ENCODE results near the gene EZR.

The EZR gene

GRCh38 chr6:158756126-158756525 lies 63.0 kb downstream of the EZR start:
- H3K27me3 ChIP-seq (ENCODE audit: control insufficient read depth in 1 of 2, insufficient read depth in 1 of 2, low read length in 2 of 2): no peaks in the 10 kb centered on the region
- no peak overlapping the region for H3K14ac ChIP-seq (ENCODE audit: low read length in 2 of 2)
- DNase-seq: no peak
- H3K79me1 ChIP-seq (replicated peaks; ENCODE audit: low read length, poor library complexity, severe bottlenecking): no peaks in the 10 kb centered on the region
- no peak overlapping the region for H3K23ac ChIP-seq (ENCODE audit: low read length in 2 of 2)
- H3K4me1 ChIP-seq (ENCODE audit: control insufficient read depth, insufficient read depth, low read depth, low read length): peaks cover 21% of the 10 kb centered on the region
- WGBS: 87% methylated on average over 9 of the region's 9 CpGs
- H2BK12ac ChIP-seq (ENCODE audit: low read length in 2 of 2): no peak overlapping the region
- no peak overlapping the region for H2BK120ac ChIP-seq (ENCODE audit: low read depth, low read length)
- H3K18ac ChIP-seq (ENCODE audit: low read depth in 1 of 2, low read length in 2 of 2): no peak overlapping the region
- H3K4ac ChIP-seq (ENCODE audit: low read depth in 1 of 2, low read length in 2 of 2): no peak overlapping the region
- no peak overlapping the region for H4K91ac ChIP-seq (ENCODE audit: low read length)
- no peak overlapping the region for H3K4me2 ChIP-seq (ENCODE audit: low read length, poor library complexity, severe bottlenecking)
- H3K36me3 ChIP-seq (ENCODE audit: control insufficient read depth in 1 of 2, insufficient read depth in 2 of 2, low read depth in 1 of 2, low read length in 2 of 2): no peaks in the 10 kb centered on the region
- no peak overlapping the region for H3K9ac ChIP-seq (ENCODE audit: low read length)
- no peak overlapping the region for H2AFZ ChIP-seq (ENCODE audit: low read depth, low read length)
- H3K4me3 ChIP-seq (ENCODE audit: insufficient read depth in 1 of 2, low read depth in 1 of 2, low read length in 2 of 2): no peak overlapping the region
- no peak overlapping the region for H4K8ac ChIP-seq (ENCODE audit: low read length)
- no peak overlapping the region for H2BK15ac ChIP-seq (ENCODE audit: low read depth, poor library complexity, severe bottlenecking)
- H2AK5ac ChIP-seq (ENCODE audit: low read length, severe bottlenecking): no peak overlapping the region
- no peaks in the 10 kb centered on the region for H3K9me3 ChIP-seq (ENCODE audit: control insufficient read depth, low read length)
- H3K27ac ChIP-seq (ENCODE audit: low read length, poor library complexity, severe bottlenecking): no peak overlapping the region
- no peak overlapping the region for H2BK5ac ChIP-seq (ENCODE audit: low read depth, low read length, poor library complexity, severe bottlenecking)

DNA sequence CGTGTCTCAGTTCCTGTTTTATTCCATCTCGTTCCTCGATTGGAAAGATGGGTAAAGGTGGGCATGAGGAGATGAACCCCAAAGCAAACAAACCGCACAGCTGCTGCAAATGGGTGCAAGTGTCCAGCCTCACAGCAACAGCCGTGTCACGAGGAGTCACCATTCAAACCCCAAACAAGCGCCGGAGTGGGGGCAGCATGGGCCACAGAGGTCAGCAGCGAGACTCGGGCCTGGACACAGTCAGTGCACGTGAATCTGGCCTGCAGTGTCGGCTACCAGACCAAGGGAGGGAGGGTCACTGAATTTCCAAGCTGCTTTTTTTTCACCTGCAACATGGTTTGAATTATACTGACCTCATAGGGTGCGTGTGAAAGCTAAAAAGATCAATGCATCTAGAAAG lies 63.5 kb downstream of the EZR start:
- Histone ChIP-seq H2BK15ac (ENCODE audit: low read depth, poor library complexity, severe bottlenecking) (no peak overlapping the region), H3K23ac (ENCODE audit: low read length in 2 of 2) (no peak overlapping the region), H4K8ac (ENCODE audit: low read length) (no peak overlapping the region), H3K4ac (ENCODE audit: low read depth in 1 of 2, low read length in 2 of 2) (no peak overlapping the region), H2BK5ac (ENCODE audit: low read depth, low read length, poor library complexity, severe bottlenecking) (no peak overlapping the region), H4K91ac (ENCODE audit: low read length) (no peak overlapping the region), H3K18ac (ENCODE audit: low read depth in 1 of 2, low read length in 2 of 2) (no peak overlapping the region), H3K36me3 (ENCODE audit: control insufficient read depth in 1 of 2, insufficient read depth in 2 of 2, low read depth in 1 of 2, low read length in 2 of 2) (no peaks in the 10 kb centered on the region), H3K27me3 (ENCODE audit: control insufficient read depth in 1 of 2, insufficient read depth in 1 of 2, low read length in 2 of 2) (no peaks in the 10 kb centered on the region), H3K79me1 (replicated peaks; ENCODE audit: low read length, poor library complexity, severe bottlenecking) (no peaks in the 10 kb centered on the region), H3K4me1 (ENCODE audit: control insufficient read depth, insufficient read depth, low read depth, low read length) (peaks cover 22% of the 10 kb centered on the region), H3K4me3 (ENCODE audit: insufficient read depth in 1 of 2, low read depth in 1 of 2, low read length in 2 of 2) (no peak overlapping the region), H2BK120ac (ENCODE audit: low read depth, low read length) (no peak overlapping the region), H3K9ac (ENCODE audit: low read length) (no peak overlapping the region), H3K4me2 (ENCODE audit: low read length, poor library complexity, severe bottlenecking) (no peak overlapping the region), H3K9me3 (ENCODE audit: control insufficient read depth, low read length) (no peaks in the 10 kb centered on the region), H3K14ac (ENCODE audit: low read length in 2 of 2) (no peak overlapping the region), H2BK12ac (ENCODE audit: low read length in 2 of 2) (no peak overlapping the region), H2AK5ac (ENCODE audit: low read length, severe bottlenecking) (no peak overlapping the region), H3K27ac (ENCODE audit: low read length, poor library complexity, severe bottlenecking) (no peak overlapping the region), H2AFZ (ENCODE audit: low read depth, low read length) (no peak overlapping the region)
- 87% methylated on average over 13 of the region's 13 CpGs for WGBS
- DNase-seq: no peak

GRCh38 chr6:158754738-158755137 lies 64.4 kb downstream of the EZR start:
- no peaks in the 10 kb centered on the region for H3K36me3 ChIP-seq (ENCODE audit: control insufficient read depth in 1 of 2, insufficient read depth in 2 of 2, low read depth in 1 of 2, low read length in 2 of 2)
- no peak overlapping the region for H3K4ac ChIP-seq (ENCODE audit: low read depth in 1 of 2, low read length in 2 of 2)
- H3K27me3 ChIP-seq (ENCODE audit: control insufficient read depth in 1 of 2, insufficient read depth in 1 of 2, low read length in 2 of 2): no peaks in the 10 kb centered on the region
- no peak overlapping the region for H4K91ac ChIP-seq (ENCODE audit: low read length)
- H2BK12ac ChIP-seq (ENCODE audit: low read length in 2 of 2): no peak overlapping the region
- no peak overlapping the region for H3K4me3 ChIP-seq (ENCODE audit: insufficient read depth in 1 of 2, low read depth in 1 of 2, low read length in 2 of 2)
- no peak overlapping the region for H2BK15ac ChIP-seq (ENCODE audit: low read depth, poor library complexity, severe bottlenecking)
- no peaks in the 10 kb centered on the region for H3K9me3 ChIP-seq (ENCODE audit: control insufficient read depth, low read length)
- no peak overlapping the region for H2BK5ac ChIP-seq (ENCODE audit: low read depth, low read length, poor library complexity, severe bottlenecking)
- H3K4me2 ChIP-seq (ENCODE audit: low read length, poor library complexity, severe bottlenecking): no peak overlapping the region
- H3K23ac ChIP-seq (ENCODE audit: low read length in 2 of 2): no peak overlapping the region
- no peak overlapping the region for H4K8ac ChIP-seq (ENCODE audit: low read length)
- H3K27ac ChIP-seq (ENCODE audit: low read length, poor library complexity, severe bottlenecking): no peak overlapping the region
- no peak overlapping the region for H2BK120ac ChIP-seq (ENCODE audit: low read depth, low read length)
- WGBS: 95% methylated on average over 11 of the region's 11 CpGs
- H2AK5ac ChIP-seq (ENCODE audit: low read length, severe bottlenecking): no peak overlapping the region
- H2AFZ ChIP-seq (ENCODE audit: low read depth, low read length): no peak overlapping the region
- no peak overlapping the region for H3K14ac ChIP-seq (ENCODE audit: low read length in 2 of 2)
- H3K79me1 ChIP-seq (replicated peaks; ENCODE audit: low read length, poor library complexity, severe bottlenecking): no peaks in the 10 kb centered on the region
- peaks cover 22% of the 10 kb centered on the region for H3K4me1 ChIP-seq (ENCODE audit: control insufficient read depth, insufficient read depth, low read depth, low read length)
- no peak overlapping the region for H3K18ac ChIP-seq (ENCODE audit: low read depth in 1 of 2, low read length in 2 of 2)
- DNase-seq: no peak
- no peak overlapping the region for H3K9ac ChIP-seq (ENCODE audit: low read length)

GRCh38 chr6:158753811-158754210 lies 65.4 kb downstream of the EZR start:
- Histone ChIP-seq H2BK120ac (ENCODE audit: low read depth, low read length) (no peak overlapping the region), H3K14ac (ENCODE audit: low read length in 2 of 2) (no peak overlapping the region), H3K23ac (ENCODE audit: low read length in 2 of 2) (no peak overlapping the region), H3K79me1 (replicated peaks; ENCODE audit: low read length, poor library complexity, severe bottlenecking) (no peaks in the 10 kb centered on the region), H3K36me3 (ENCODE audit: control insufficient read depth in 1 of 2, insufficient read depth in 2 of 2, low read depth in 1 of 2, low read length in 2 of 2) (no peaks in the 10 kb centered on the region), H3K4ac (ENCODE audit: low read depth in 1 of 2, low read length in 2 of 2) (no peak overlapping the region), H2BK15ac (ENCODE audit: low read depth, poor library complexity, severe bottlenecking) (no peak overlapping the region), H3K4me1 (ENCODE audit: control insufficient read depth, insufficient read depth, low read depth, low read length) (peaks cover 22% of the 10 kb centered on the region), H3K9me3 (ENCODE audit: control insufficient read depth, low read length) (no peaks in the 10 kb centered on the region), H3K9ac (ENCODE audit: low read length) (no peak overlapping the region), H3K27ac (ENCODE audit: low read length, poor library complexity, severe bottlenecking) (no peak overlapping the region), H2BK12ac (ENCODE audit: low read length in 2 of 2) (no peak overlapping the region), H2AFZ (ENCODE audit: low read depth, low read length) (no peak overlapping the region), H4K91ac (ENCODE audit: low read length) (no peak overlapping the region), H3K4me2 (ENCODE audit: low read length, poor library complexity, severe bottlenecking) (no peak overlapping the region), H3K27me3 (ENCODE audit: control insufficient read depth in 1 of 2, insufficient read depth in 1 of 2, low read length in 2 of 2) (no peaks in the 10 kb centered on the region), H3K4me3 (ENCODE audit: insufficient read depth in 1 of 2, low read depth in 1 of 2, low read length in 2 of 2) (no peak overlapping the region), H3K18ac (ENCODE audit: low read depth in 1 of 2, low read length in 2 of 2) (no peak overlapping the region), H2BK5ac (ENCODE audit: low read depth, low read length, poor library complexity, severe bottlenecking) (no peak overlapping the region), H4K8ac (ENCODE audit: low read length) (no peak overlapping the region), H2AK5ac (ENCODE audit: low read length, severe bottlenecking) (no peak overlapping the region)
- 93% methylated on average over 9 of the region's 9 CpGs for WGBS
- no peak for DNase-seq

Data from mesenchymal stem cell (in vitro differentiated cells and primary cell).